ENCODE measurements around the gene GTSF1L.
"Not testable (repeated sequence)": the region's sequence is repeated elsewhere in the genome, so short reads cannot be mapped to it uniquely, and the experiment has no call there.

The GTSF1L gene

GRCh38 chr20:43761386-43762340, 34.9 kb upstream of the GTSF1L start:
- no peak overlapping the region for H3K27ac ChIP-seq (ENCODE audit: low read depth, low read length)
- no peaks in the 10 kb centered on the region for H3K9me3 ChIP-seq (ENCODE audit: control insufficient read depth in 5 of 5, low read length in 5 of 5)
- no peak overlapping the region for H3K9ac ChIP-seq (ENCODE audit: low read length in 5 of 5)
- H3K4me1 ChIP-seq (ENCODE audit: control insufficient read depth in 5 of 5, insufficient read depth in 5 of 5, low read length in 5 of 5) = no peaks in the 10 kb centered on the region
- peaks cover 0 to 15% (median 9%) of the 10 kb centered on the region in 5 donors for H3K27me3 ChIP-seq (ENCODE audit: control insufficient read depth in 5 of 5, insufficient read depth in 4 of 5, low read length in 5 of 5)
- H3K36me3 ChIP-seq (ENCODE audit: control insufficient read depth in 5 of 5, insufficient read depth in 5 of 5, low read length in 5 of 5) = no peaks in the 10 kb centered on the region
- no peak overlapping the region for H3K4me3 ChIP-seq (ENCODE audit: low read depth in 1 of 5, low read length in 5 of 5)

GRCh38 chr20:43757888-43758287, 31.1 kb upstream of the GTSF1L start:
- not testable (repeated sequence) for H3K27me3 ChIP-seq (ENCODE audit: control insufficient read depth in 5 of 5, insufficient read depth in 4 of 5, low read length in 5 of 5); H3K4me1 ChIP-seq (ENCODE audit: control insufficient read depth in 5 of 5, insufficient read depth in 5 of 5, low read length in 5 of 5); H3K27ac ChIP-seq (ENCODE audit: low read depth, low read length); H3K9me3 ChIP-seq (ENCODE audit: control insufficient read depth in 5 of 5, low read length in 5 of 5); H3K4me3 ChIP-seq (ENCODE audit: low read depth in 1 of 5, low read length in 5 of 5); H3K9ac ChIP-seq (ENCODE audit: low read length in 5 of 5); H3K36me3 ChIP-seq (ENCODE audit: control insufficient read depth in 5 of 5, insufficient read depth in 5 of 5, low read length in 5 of 5)

- H3K4me1 ChIP-seq (ENCODE audit: control insufficient read depth in 5 of 5, insufficient read depth in 5 of 5, low read length in 5 of 5) = peaks cover 0 to 4% (median 0%) of the 10 kb centered on the region in 5 donors
- no peaks in the 10 kb centered on the region for H3K36me3 ChIP-seq (ENCODE audit: control insufficient read depth in 5 of 5, insufficient read depth in 5 of 5, low read length in 5 of 5)
- H3K9ac ChIP-seq (ENCODE audit: low read length in 5 of 5) = no peak overlapping the region
- no peaks in the 10 kb centered on the region for H3K9me3 ChIP-seq (ENCODE audit: control insufficient read depth in 5 of 5, low read length in 5 of 5)
- no peak overlapping the region for H3K27ac ChIP-seq (ENCODE audit: low read depth, low read length)
- H3K27me3 ChIP-seq (ENCODE audit: control insufficient read depth in 5 of 5, insufficient read depth in 4 of 5, low read length in 5 of 5) = peaks cover 0 to 8% (median 3%) of the 10 kb centered on the region in 5 donors
- no peak overlapping the region for H3K4me3 ChIP-seq (ENCODE audit: low read depth in 1 of 5, low read length in 5 of 5)
Observed at GRCh38 chr20:43755851-43756250, 29.0 kb upstream of the GTSF1L start.

- H3K27ac ChIP-seq (ENCODE audit: low read depth, low read length) = no peak overlapping the region
Observed at GRCh38 chr20:43755390-43755789, 28.6 kb upstream of the GTSF1L start.

GRCh38 chr20:43752561-43753301, 25.9 kb upstream of the GTSF1L start:
- Histone ChIP-seq H3K27ac (ENCODE audit: low read depth, low read length) (no peak overlapping the region), H3K4me3 (ENCODE audit: low read depth in 1 of 5, low read length in 5 of 5) (no peak overlapping the region), H3K4me1 (ENCODE audit: control insufficient read depth in 5 of 5, insufficient read depth in 5 of 5, low read length in 5 of 5) (peaks cover 0 to 14% (median 10%) of the 10 kb centered on the region in 5 donors), H3K9ac (ENCODE audit: low read length in 5 of 5) (no peak overlapping the region), H3K9me3 (ENCODE audit: control insufficient read depth in 5 of 5, low read length in 5 of 5) (no peaks in the 10 kb centered on the region), H3K27me3 (ENCODE audit: control insufficient read depth in 5 of 5, insufficient read depth in 4 of 5, low read length in 5 of 5) (peaks cover 0 to 8% (median 0%) of the 10 kb centered on the region in 5 donors), H3K36me3 (ENCODE audit: control insufficient read depth in 5 of 5, insufficient read depth in 5 of 5, low read length in 5 of 5) (no peaks in the 10 kb centered on the region)

More at GRCh38 chr20:43755390-43755789, 28.6 kb upstream of the GTSF1L start:
- H3K4me1 ChIP-seq (ENCODE audit: control insufficient read depth in 5 of 5, insufficient read depth in 5 of 5, low read length in 5 of 5) = peaks cover 0 to 4% (median 0%) of the 10 kb centered on the region in 5 donors
- no peak overlapping the region for H3K9ac ChIP-seq (ENCODE audit: low read length in 5 of 5)
- H3K36me3 ChIP-seq (ENCODE audit: control insufficient read depth in 5 of 5, insufficient read depth in 5 of 5, low read length in 5 of 5) = no peaks in the 10 kb centered on the region
- H3K27me3 ChIP-seq (ENCODE audit: control insufficient read depth in 5 of 5, insufficient read depth in 4 of 5, low read length in 5 of 5) = peaks cover 0 to 11% (median 3%) of the 10 kb centered on the region in 5 donors
- H3K9me3 ChIP-seq (ENCODE audit: control insufficient read depth in 5 of 5, low read length in 5 of 5) = no peaks in the 10 kb centered on the region
- no peak overlapping the region for H3K4me3 ChIP-seq (ENCODE audit: low read depth in 1 of 5, low read length in 5 of 5)

- Histone ChIP-seq H3K9ac (ENCODE audit: low read length in 5 of 5) (no peak overlapping the region), H3K27ac (ENCODE audit: low read depth, low read length) (no peak overlapping the region), H3K4me3 (ENCODE audit: low read depth in 1 of 5, low read length in 5 of 5) (no peak overlapping the region), H3K9me3 (ENCODE audit: control insufficient read depth in 5 of 5, low read length in 5 of 5) (no peaks in the 10 kb centered on the region), H3K36me3 (ENCODE audit: control insufficient read depth in 5 of 5, insufficient read depth in 5 of 5, low read length in 5 of 5) (no peaks in the 10 kb centered on the region), H3K4me1 (ENCODE audit: control insufficient read depth in 5 of 5, insufficient read depth in 5 of 5, low read length in 5 of 5) (peaks cover 0 to 16% (median 10%) of the 10 kb centered on the region in 5 donors), H3K27me3 (ENCODE audit: control insufficient read depth in 5 of 5, insufficient read depth in 4 of 5, low read length in 5 of 5) (peaks cover 0 to 8% (median 0%) of the 10 kb centered on the region in 5 donors)
Observed at GRCh38 chr20:43752051-43752360, 25.2 kb upstream of the GTSF1L start.

- Histone ChIP-seq H3K9me3 (ENCODE audit: control insufficient read depth in 5 of 5, low read length in 5 of 5) (no peaks in the 10 kb centered on the region), H3K4me1 (ENCODE audit: control insufficient read depth in 5 of 5, insufficient read depth in 5 of 5, low read length in 5 of 5) (peaks cover 0 to 19% (median 14%) of the 10 kb centered on the region in 5 donors), H3K4me3 (ENCODE audit: low read depth in 1 of 5, low read length in 5 of 5) (no peak overlapping the region), H3K36me3 (ENCODE audit: control insufficient read depth in 5 of 5, insufficient read depth in 5 of 5, low read length in 5 of 5) (no peaks in the 10 kb centered on the region), H3K27me3 (ENCODE audit: control insufficient read depth in 5 of 5, insufficient read depth in 4 of 5, low read length in 5 of 5) (peaks cover 0 to 8% (median 0%) of the 10 kb centered on the region in 5 donors), H3K9ac (ENCODE audit: low read length in 5 of 5) (no peak overlapping the region), H3K27ac (ENCODE audit: low read depth, low read length) (no peak overlapping the region)
Observed at GRCh38 chr20:43751167-43752050, 24.6 kb upstream of the GTSF1L start.

- Histone ChIP-seq H3K27ac (ENCODE audit: low read depth, low read length) (no peak overlapping the region), H3K27me3 (ENCODE audit: control insufficient read depth in 5 of 5, insufficient read depth in 4 of 5, low read length in 5 of 5) (peaks cover 0 to 8% (median 0%) of the 10 kb centered on the region in 5 donors), H3K36me3 (ENCODE audit: control insufficient read depth in 5 of 5, insufficient read depth in 5 of 5, low read length in 5 of 5) (no peaks in the 10 kb centered on the region), H3K4me3 (ENCODE audit: low read depth in 1 of 5, low read length in 5 of 5) (no peak overlapping the region), H3K4me1 (ENCODE audit: control insufficient read depth in 5 of 5, insufficient read depth in 5 of 5, low read length in 5 of 5) (peaks cover 0 to 19% (median 14%) of the 10 kb centered on the region in 5 donors), H3K9ac (ENCODE audit: low read length in 5 of 5) (no peak overlapping the region), H3K9me3 (ENCODE audit: control insufficient read depth in 5 of 5, low read length in 5 of 5) (no peaks in the 10 kb centered on the region)
Observed at GRCh38 chr20:43750774-43751166, 24.0 kb upstream of the GTSF1L start.

- Histone ChIP-seq H3K4me1 (ENCODE audit: control insufficient read depth in 5 of 5, insufficient read depth in 5 of 5, low read length in 5 of 5) (peaks cover 0 to 24% (median 14%) of the 10 kb centered on the region in 5 donors), H3K36me3 (ENCODE audit: control insufficient read depth in 5 of 5, insufficient read depth in 5 of 5, low read length in 5 of 5) (no peaks in the 10 kb centered on the region), H3K27ac (ENCODE audit: low read depth, low read length) (no peak overlapping the region), H3K9ac (ENCODE audit: low read length in 5 of 5) (no peak overlapping the region), H3K4me3 (ENCODE audit: low read depth in 1 of 5, low read length in 5 of 5) (no peak overlapping the region), H3K27me3 (ENCODE audit: control insufficient read depth in 5 of 5, insufficient read depth in 4 of 5, low read length in 5 of 5) (peaks cover 0 to 8% (median 0%) of the 10 kb centered on the region in 5 donors), H3K9me3 (ENCODE audit: control insufficient read depth in 5 of 5, low read length in 5 of 5) (no peaks in the 10 kb centered on the region)
Observed at GRCh38 chr20:43749734-43750294, 23.0 kb upstream of the GTSF1L start.
